Epithelial cell of proximal tubule (primary cell): ENCODE results near the gene WDR81. TPM values are rescaled to one million over a fixed set of nuclear protein-coding genes. Genes with fewer than 3 reads are reported as not detected.
"Not testable (repeated sequence)": the region's sequence is repeated elsewhere in the genome, so short reads cannot be mapped to it uniquely, and the experiment has no call there.

Experiments used
- DNase-seq: peaks from one replicate; pipeline ENCODE4 v3.0.0-alpha.2; 2011; ENCODE audit warnings: low read depth
- H3K4me3 ChIP-seq: 2 replicates; pipeline ENCODE4 v1.5.1; 2011; ENCODE audit warnings: low read depth, mild to moderate bottlenecking, low read length
- CTCF ChIP-seq: conservative IDR thresholded peaks from 2 replicates; pipeline ENCODE4 v1.5.1; 2012; ENCODE audit warnings: low read depth, mild to moderate bottlenecking, low read length
- total RNA-seq: library from RNA; depleted of rRNA; stranded (reverse); fragments of >200 nt; gene quantifications from 2 replicates; pipeline ENCODE4 v1.2.3, GENCODE V29; 2015

WDR81 gene
- total RNA-seq, 1 donor from 2014 or later: 20.9 TPM

GRCh38 chr17:1766382-1767135 is 42.1 kb downstream of the WDR81 start:
- no peak for DNase-seq
- no peak overlapping the region for H3K4me3 ChIP-seq
- no peak for TF ChIP-seq CTCF

- TF ChIP-seq CTCF: no peak
- H3K4me3 ChIP-seq: no peak overlapping the region
Measured at GRCh38 chr17:1767358-1767757, 42.9 kb downstream of the WDR81 start.

GRCh38 chr17:1769822-1770477 is 45.4 kb downstream of the WDR81 start:
- no peak for TF ChIP-seq CTCF
- no peak for DNase-seq
- H3K4me3 ChIP-seq: no peak overlapping the region

More at GRCh38 chr17:1767358-1767757, 42.9 kb downstream of the WDR81 start:
- DNase-seq: no peak

- H3K4me3 ChIP-seq, DNase-seq: not testable (repeated sequence)
Measured at GRCh38 chr17:1773000-1773695, 48.6 kb downstream of the WDR81 start.

- no peak overlapping the region for H3K4me3 ChIP-seq
- TF ChIP-seq CTCF: no peak
- no peak for DNase-seq
Measured at GRCh38 chr17:1773696-1774181, 49.2 kb downstream of the WDR81 start.

- no peak overlapping the region for H3K4me3 ChIP-seq
- TF ChIP-seq CTCF: no peak
- DNase-seq: no peak
Measured at GRCh38 chr17:1774390-1775176, 50.1 kb downstream of the WDR81 start.

GRCh38 chr17:1776328-1776727 is 51.8 kb downstream of the WDR81 start:
- H3K4me3 ChIP-seq: no peak overlapping the region
- DNase-seq: no peak
- no peak for TF ChIP-seq CTCF
